A549 (cell line): ENCODE data around the gene SLC12A8.

Source experiments
- CEBPB ChIP-seq, 2 experiments: fragments of >200 bp in 1 of 2; sonication (Bioruptor Twin) in 1 of 2; formaldehyde crosslinking in 1 of 2; IDR thresholded peaks; 2 replicates each; pipeline ENCODE4 v1.6.1; 2012 to 2016
- CTCF ChIP-seq: fragments of >200 bp; sonication (Bioruptor Twin); formaldehyde crosslinking; IDR thresholded peaks from 3 replicates; pipeline ENCODE4 v1.5.1; 2016
- ESRRA ChIP-seq: fragments of 150-350 bp; IDR thresholded peaks from 2 replicates; pipeline ENCODE4 v1.6.1; 2014; ENCODE audit warnings: mild to moderate bottlenecking, low read length, borderline replicate concordance
- KDM5A ChIP-seq: fragments of 200-600 bp; sonication (generic); IDR thresholded peaks from 2 replicates; pipeline ENCODE4 v1.6.1; 2016; ENCODE audit warnings: antibody characterized with exemption, mild to moderate bottlenecking
- MAX ChIP-seq: IDR thresholded peaks from 2 replicates; pipeline ENCODE4 v1.6.1; 2012
- NPAS2 ChIP-seq: fragments of 250-450 bp; sonication (Bioruptor Pico); IDR thresholded peaks from 2 replicates; pipeline ENCODE4 v1.8.0; 2022; ENCODE audit warnings: mild to moderate bottlenecking, moderate library complexity, borderline replicate concordance
- NR3C1 ChIP-seq: fragments of >200 bp; sonication (Bioruptor Twin); formaldehyde crosslinking; IDR thresholded peaks from 3 replicates; pipeline ENCODE4 v1.6.1; 2017
- POLR2A ChIP-seq: IDR thresholded peaks from 2 replicates; pipeline ENCODE4 v1.6.1; 2012; ENCODE audit warnings: mild to moderate bottlenecking, low read length
- RARB ChIP-seq: fragments of 250-450 bp; sonication (Bioruptor Pico); IDR thresholded peaks from 2 replicates; pipeline ENCODE4 v1.8.0; 2021; ENCODE audit warnings: mild to moderate bottlenecking, moderate library complexity
- SREBF2 ChIP-seq: fragments of 450-650 bp; IDR thresholded peaks from 2 replicates; pipeline ENCODE4 v1.6.1; 2014; ENCODE audit warnings: mild to moderate bottlenecking, moderate library complexity

GRCh38 chr3:125141596-125142419 lies 70.7 kb downstream of the SLC12A8 start:
- TF ChIP-seq KDM5A: no peak
- no peak for TF ChIP-seq CTCF
- no peak for TF ChIP-seq ESRRA
- no peak for TF ChIP-seq POLR2A
- TF ChIP-seq NPAS2: no peak
- TF ChIP-seq CEBPB (IDR thresholded peaks at IDR 0.05): no peak
- TF ChIP-seq MAX: no peak
- no peak for TF ChIP-seq RARB (CRISPR knock-in tag)
- TF ChIP-seq SREBF2: no peak
- no peak for TF ChIP-seq NR3C1
